ENCODE data around the gene HPD.
"Not testable (repeated sequence)": the region's sequence is repeated elsewhere in the genome, so short reads cannot be mapped to it uniquely, and the experiment has no call there.

HPD gene

GRCh38 chr12:121858662-121859572, at the start of gene HPD:
HPD (minus strand) TSS chr12:121858859; CDS start chr12:121858823, 36 bp downstream.
- DNase-seq (ENCODE audit: low read depth in 2 of 3, low spot score in 2 of 3), result no peak

GRCh38 chr12:121905746-121906145, 47.1 kb upstream of the HPD start:
- no peak for DNase-seq (ENCODE audit: low read depth in 2 of 3, low spot score in 2 of 3)

GRCh38 chr12:121903202-121903601, 44.5 kb upstream of the HPD start:
- no peak for DNase-seq (ENCODE audit: low read depth in 2 of 3, low spot score in 2 of 3)

- DNase-seq (ENCODE audit: low read depth in 2 of 3, low spot score in 2 of 3), result no peak
Measured at GRCh38 chr12:121899590-121899989, 40.9 kb upstream of the HPD start.

GRCh38 chr12:121898287-121898686, 39.6 kb upstream of the HPD start:
- DNase-seq (ENCODE audit: low read depth in 2 of 3, low spot score in 2 of 3), result no peak

GRCh38 chr12:121894633-121895032, 36.0 kb upstream of the HPD start:
- DNase-seq (ENCODE audit: low read depth in 2 of 3, low spot score in 2 of 3), result no peak

GRCh38 chr12:121893961-121894460, 35.4 kb upstream of the HPD start:
- DNase-seq (ENCODE audit: low read depth in 2 of 3, low spot score in 2 of 3), result no peak

- no peak for DNase-seq (ENCODE audit: low read depth in 2 of 3, low spot score in 2 of 3)
Measured at GRCh38 chr12:121892673-121893561, 34.3 kb upstream of the HPD start.

- not testable (repeated sequence) for DNase-seq (ENCODE audit: low read depth in 2 of 3, low spot score in 2 of 3)
Measured at GRCh38 chr12:121889661-121890060, 31.0 kb upstream of the HPD start.

GRCh38 chr12:121889274-121889624, 30.6 kb upstream of the HPD start:
- DNase-seq (ENCODE audit: low read depth in 2 of 3, low spot score in 2 of 3), result no peak

GRCh38 chr12:121888478-121889273, 30.0 kb upstream of the HPD start, which contains the start of gene PSMD9:
PSMD9 (plus strand) TSS chr12:121888790; CDS start chr12:121888857, 67 bp downstream.
- peak; percentile 98 for DNase-seq (ENCODE audit: low read depth in 2 of 3, low spot score in 2 of 3)

GRCh38 chr12:121888083-121888477, 29.4 kb upstream of the HPD start:
- peak in 1 of 3 experiments; percentile 11 for DNase-seq (ENCODE audit: low read depth in 2 of 3, low spot score in 2 of 3)

GRCh38 chr12:121885129-121885528, 26.5 kb upstream of the HPD start:
- not testable (repeated sequence) for DNase-seq (ENCODE audit: low read depth in 2 of 3, low spot score in 2 of 3)

GRCh38 chr12:121883315-121883660, 24.6 kb upstream of the HPD start:
- no peak for DNase-seq (ENCODE audit: low read depth in 2 of 3, low spot score in 2 of 3)

- DNase-seq (ENCODE audit: low read depth in 2 of 3, low spot score in 2 of 3), result not testable (repeated sequence)
Measured at GRCh38 chr12:121876080-121876447, 17.4 kb upstream of the HPD start.

GRCh38 chr12:121875582-121875981, 16.9 kb upstream of the HPD start:
- DNase-seq (ENCODE audit: low read depth in 2 of 3, low spot score in 2 of 3), result no peak

GRCh38 chr12:121874071-121874470, 15.4 kb upstream of the HPD start:
- DNase-seq (ENCODE audit: low read depth in 2 of 3, low spot score in 2 of 3), result no peak

GRCh38 chr12:121873216-121873569, 14.5 kb upstream of the HPD start:
- no peak for DNase-seq (ENCODE audit: low read depth in 2 of 3, low spot score in 2 of 3)

GRCh38 chr12:121872546-121873215, 14.0 kb upstream of the HPD start:
- DNase-seq (ENCODE audit: low read depth in 2 of 3, low spot score in 2 of 3), result no peak

- DNase-seq (ENCODE audit: low read depth in 2 of 3, low spot score in 2 of 3), result no peak
Measured at GRCh38 chr12:121871467-121871866, 12.8 kb upstream of the HPD start.
